SK-N-SH (cell line): Measurements from ENCODE around the gene PPP1R27. TPM values are rescaled to one million over a fixed set of nuclear protein-coding genes. Genes with fewer than 3 reads are reported as not detected.

Source experiments
- CTCF ChIA-PET: fragments of 300-600, 350-600 bp; formaldehyde crosslinking; extraction: SDS; loops from one replicate; lab custom pipeline; 2021; lab: Yijun Ruan, JAX
- POLR2A ChIA-PET: fragments of 350-600 bp; sonication (Branson Sonifier 250); formaldehyde crosslinking; extraction: SDS; loops from one replicate; lab custom pipeline; 2020; ENCODE audit warnings: antibody characterized with exemption, inconsistent platforms; lab: Yijun Ruan, JAX
- DNase-seq: peaks from one replicate; pipeline ENCODE4 v3.0.0; 2012
- H2AFZ ChIP-seq: fragments of 200-600 bp; sonication (generic); 2 replicates; pipeline ENCODE4 v1.8.1; 2016; ENCODE audit warnings: antibody characterized with exemption, mild to moderate bottlenecking, low read depth
- H3F3A ChIP-seq: fragments of 200-600 bp; sonication (generic); replicated peaks from 2 replicates; pipeline ENCODE3; 2016; ENCODE audit warnings: antibody characterized with exemption, mild to moderate bottlenecking; ENCODE audit not compliant: insufficient read depth
- H3K27ac ChIP-seq, 2 experiments: fragments of 200-500 bp in 1 of 2; fragments of 200-600 bp in 1 of 2; sonication (Bioruptor generic) in 1 of 2; sonication (generic), shearing (Covaris generic) in 1 of 2; 2 replicates each; pipeline versions ENCODE4 v1.5.1 to v1.6.1; 2014 to 2016; ENCODE audit warnings: low read depth in 2 of 2, inconsistent platforms in 1 of 2, low read length in 1 of 2, mild to moderate bottlenecking in 1 of 2, mixed read lengths in 1 of 2
- H3K27me3 ChIP-seq: fragments of 200-600 bp; sonication (generic), shearing (Covaris generic); 2 replicates; pipeline ENCODE4 v1.6.1; 2016; ENCODE audit warnings: mixed run types; ENCODE audit not compliant: insufficient read depth
- H3K36me3 ChIP-seq, 2 experiments: fragments of 200-500 bp in 1 of 2; fragments of 200-600 bp in 1 of 2; sonication (Bioruptor generic) in 1 of 2; sonication (generic) in 1 of 2; replicated peaks in 1 of 2; 2 replicates each; pipeline versions ENCODE3 to v1.5.1; 2014 to 2016; ENCODE audit warnings: low read length in 1 of 2, mild to moderate bottlenecking in 1 of 2; ENCODE audit not compliant: insufficient read depth in 2 of 2, control insufficient read depth in 1 of 2
- H3K4me1 ChIP-seq, 2 experiments: fragments of 200-500 bp in 1 of 2; fragments of 200-600 bp in 1 of 2; sonication (Bioruptor generic) in 1 of 2; sonication (generic), shearing (Covaris generic) in 1 of 2; 2 replicates each; pipeline versions ENCODE4 v1.5.1 to v1.6.1; 2014 to 2016; ENCODE audit warnings: low read depth in 1 of 2, low read length in 1 of 2, mixed run types in 1 of 2; ENCODE audit not compliant: insufficient read depth in 2 of 2, control insufficient read depth in 1 of 2
- H3K4me2 ChIP-seq: fragments of 200-600 bp; sonication (generic), shearing (Covaris generic); 2 replicates; pipeline ENCODE4 v1.6.1; 2017; ENCODE audit warnings: mixed run types
- H3K4me3 ChIP-seq, 2 experiments: fragments of 200-500 bp in 1 of 2; fragments of 200-600 bp in 1 of 2; sonication (Bioruptor generic) in 1 of 2; sonication (generic), shearing (Covaris generic) in 1 of 2; 2 replicates each; pipeline versions ENCODE4 v1.5.1 to v1.8.1; 2014 to 2016; ENCODE audit warnings: low read depth in 2 of 2, inconsistent platforms in 1 of 2, low read length in 1 of 2, mild to moderate bottlenecking in 1 of 2, mixed read lengths in 1 of 2, moderate library complexity in 1 of 2
- H3K79me2 ChIP-seq: fragments of 200-600 bp; sonication (generic); 2 replicates; pipeline ENCODE4 v1.8.1; 2017; ENCODE audit warnings: mild to moderate bottlenecking; ENCODE audit not compliant: insufficient read depth
- H3K9ac ChIP-seq: fragments of 200-600 bp; sonication (generic); 2 replicates; pipeline ENCODE4 v1.6.1; 2017; ENCODE audit warnings: mixed run types
- H3K9me2 ChIP-seq: fragments of 200-600 bp; sonication (generic); 2 replicates; pipeline ENCODE4 v1.6.1; 2017; ENCODE audit warnings: mixed run types
- H3K9me3 ChIP-seq: fragments of 200-600 bp; sonication (generic); 2 replicates; pipeline ENCODE4 v1.6.1; 2017; ENCODE audit warnings: mixed run types, mild to moderate bottlenecking, moderate library complexity
- H4K20me1 ChIP-seq: fragments of 200-600 bp; sonication (generic); 2 replicates; pipeline ENCODE4 v1.6.1; 2017; ENCODE audit warnings: mild to moderate bottlenecking, mixed run types; ENCODE audit not compliant: insufficient read depth
- EZH2phosphoT487 ChIP-seq: fragments of 200-600 bp; sonication (generic); IDR thresholded peaks from 2 replicates; pipeline ENCODE4 v1.6.1; 2017; ENCODE audit warnings: low read depth, mixed run types, mild to moderate bottlenecking, antibody characterized with exemption, moderate library complexity, borderline replicate concordance
- GABPA ChIP-seq: IDR thresholded peaks from 2 replicates; pipeline ENCODE4 v1.4.0; 2012; ENCODE audit warnings: low read depth, mild to moderate bottlenecking
- RAD21 ChIP-seq: IDR thresholded peaks from 2 replicates; pipeline ENCODE4 v1.6.1; 2012; ENCODE audit warnings: mild to moderate bottlenecking, low read length
- RCOR1 ChIP-seq: fragments of 150-350 bp; IDR thresholded peaks from 2 replicates; pipeline ENCODE4 v1.6.1; 2017; ENCODE audit warnings: antibody characterized with exemption, low read length
- SMC3 ChIP-seq: IDR thresholded peaks from 2 replicates; pipeline ENCODE4 v1.6.1; 2012; ENCODE audit warnings: low read depth, low read length, improper control_type of control experiment
- TCF12 ChIP-seq: IDR thresholded peaks from 2 replicates; pipeline ENCODE4 v1.4.0; 2012
- YY1 ChIP-seq: IDR thresholded peaks from 2 replicates; pipeline ENCODE4 v1.4.0; 2012; ENCODE audit warnings: low read depth, mild to moderate bottlenecking
- WGBS: methylation state at CpG from one replicate; pipeline ENCODE4 v1.1.6; 2017; ENCODE audit warnings: low lambda C conversion rate; 5-methylcytosine and 5-hydroxymethylcytosine counted together
- polyA plus RNA-seq, 3 experiments: library from polyadenylated mRNA; depleted of rRNA; stranded (reverse); fragments of >200 nt; gene quantifications; 2 replicates each; pipeline ENCODE4 v1.2.3, GENCODE V29; 2012
- TF ChIP-seq, protein P1 (sequence below): IDR thresholded peaks from 2 replicates; pipeline ENCODE4 v1.6.1; 2012; ENCODE audit warnings: mild to moderate bottlenecking, low read depth, low read length, moderate library complexity
- TF ChIP-seq, protein P2 (sequence below): IDR thresholded peaks from 2 replicates; pipeline ENCODE4 v1.4.0; 2012; ENCODE audit warnings: low read depth

Gene PPP1R27
- polyA plus RNA-seq, 1 of the 3 experiments (the other 2 are of a cell fraction): 0.07 TPM

DNA sequence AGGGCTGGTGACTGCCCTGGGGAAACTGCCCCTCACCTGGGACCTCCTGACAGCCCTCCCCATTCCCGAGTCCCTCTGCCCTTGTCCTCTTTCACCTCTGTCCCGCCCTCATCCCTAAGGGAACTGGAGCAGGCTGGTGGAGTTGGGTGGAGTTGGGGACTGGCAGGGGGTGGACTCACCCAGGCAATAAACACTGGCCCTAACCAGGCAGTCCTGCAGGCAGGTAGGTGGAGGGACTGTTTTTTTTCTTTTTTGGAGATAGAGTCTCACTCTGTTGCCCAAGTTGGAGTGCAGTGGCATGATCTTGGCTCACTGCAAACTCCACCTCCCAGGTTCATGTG is 19.2 kb downstream of the PPP1R27 start (continued):
- TF ChIP-seq, protein P1, sequence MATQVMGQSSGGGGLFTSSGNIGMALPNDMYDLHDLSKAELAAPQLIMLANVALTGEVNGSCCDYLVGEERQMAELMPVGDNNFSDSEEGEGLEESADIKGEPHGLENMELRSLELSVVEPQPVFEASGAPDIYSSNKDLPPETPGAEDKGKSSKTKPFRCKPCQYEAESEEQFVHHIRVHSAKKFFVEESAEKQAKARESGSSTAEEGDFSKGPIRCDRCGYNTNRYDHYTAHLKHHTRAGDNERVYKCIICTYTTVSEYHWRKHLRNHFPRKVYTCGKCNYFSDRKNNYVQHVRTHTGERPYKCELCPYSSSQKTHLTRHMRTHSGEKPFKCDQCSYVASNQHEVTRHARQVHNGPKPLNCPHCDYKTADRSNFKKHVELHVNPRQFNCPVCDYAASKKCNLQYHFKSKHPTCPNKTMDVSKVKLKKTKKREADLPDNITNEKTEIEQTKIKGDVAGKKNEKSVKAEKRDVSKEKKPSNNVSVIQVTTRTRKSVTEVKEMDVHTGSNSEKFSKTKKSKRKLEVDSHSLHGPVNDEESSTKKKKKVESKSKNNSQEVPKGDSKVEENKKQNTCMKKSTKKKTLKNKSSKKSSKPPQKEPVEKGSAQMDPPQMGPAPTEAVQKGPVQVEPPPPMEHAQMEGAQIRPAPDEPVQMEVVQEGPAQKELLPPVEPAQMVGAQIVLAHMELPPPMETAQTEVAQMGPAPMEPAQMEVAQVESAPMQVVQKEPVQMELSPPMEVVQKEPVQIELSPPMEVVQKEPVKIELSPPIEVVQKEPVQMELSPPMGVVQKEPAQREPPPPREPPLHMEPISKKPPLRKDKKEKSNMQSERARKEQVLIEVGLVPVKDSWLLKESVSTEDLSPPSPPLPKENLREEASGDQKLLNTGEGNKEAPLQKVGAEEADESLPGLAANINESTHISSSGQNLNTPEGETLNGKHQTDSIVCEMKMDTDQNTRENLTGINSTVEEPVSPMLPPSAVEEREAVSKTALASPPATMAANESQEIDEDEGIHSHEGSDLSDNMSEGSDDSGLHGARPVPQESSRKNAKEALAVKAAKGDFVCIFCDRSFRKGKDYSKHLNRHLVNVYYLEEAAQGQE: no peak
- no peak for TF ChIP-seq EZH2phosphoT487
- TF ChIP-seq SMC3: no peak
- no peak for TF ChIP-seq TCF12
- no peak for TF ChIP-seq YY1
- no peak for TF ChIP-seq RCOR1

DNA sequence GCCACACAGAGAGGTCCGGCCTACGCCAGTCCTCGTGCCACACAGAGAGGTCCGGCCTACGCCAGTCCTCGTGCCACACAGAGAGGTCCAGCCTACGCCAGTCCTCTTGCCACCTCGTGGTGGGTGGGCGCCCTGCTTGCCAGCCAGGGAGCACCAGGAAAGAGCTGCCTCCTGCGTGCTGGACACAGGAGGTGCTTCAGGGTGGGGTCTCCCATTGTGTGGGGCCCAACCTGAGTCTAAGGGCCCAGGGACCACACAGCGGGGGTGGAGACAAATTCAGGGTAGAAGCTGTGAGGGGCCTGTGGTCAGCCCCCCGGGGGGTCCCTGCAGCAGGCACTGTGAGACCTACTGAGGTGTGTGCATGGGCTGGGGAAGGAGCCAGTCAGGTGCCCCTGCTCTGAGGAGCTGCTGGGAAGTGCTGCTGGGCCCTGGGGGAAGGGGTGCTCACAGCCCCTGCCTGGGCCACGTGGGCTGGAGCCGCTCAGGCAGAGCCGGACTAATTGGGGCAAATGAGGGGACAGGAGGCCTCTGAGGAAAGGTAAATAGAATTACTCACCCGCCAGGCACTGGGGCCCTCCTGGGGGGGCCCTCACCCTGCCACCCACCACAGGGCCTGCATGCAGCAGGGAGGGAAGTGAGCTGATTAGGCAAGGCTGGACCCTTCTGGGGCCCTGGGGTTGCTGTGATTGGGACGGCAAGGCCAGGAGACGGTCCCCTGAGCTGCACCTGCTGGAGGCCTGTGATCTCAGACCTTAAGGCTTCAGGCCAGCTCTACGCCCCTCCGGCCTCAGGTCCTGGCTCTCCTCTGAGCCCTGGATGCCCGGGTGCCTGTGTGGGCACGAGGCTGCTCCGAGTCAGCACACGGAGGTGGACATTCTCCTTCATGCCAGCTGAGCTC is 19.9 kb downstream of the PPP1R27 start:
- Histone ChIP-seq H3K36me3 (no peaks in the 10 kb centered on the region), H4K20me1 (no peaks in the 10 kb centered on the region), H3K27ac (no peak overlapping the region), H3K4me2 (no peak overlapping the region), H3K4me3 (no peak overlapping the region), H3K27me3 (peaks cover 11% of the 10 kb centered on the region), H3K9me2 (no peaks in the 10 kb centered on the region), H3F3A (no peaks in the 10 kb centered on the region), H3K4me1 (peaks cover 0 to 30% of the 10 kb centered on the region in 2 experiments; a peak in 1 of 4 replicates), H3K9me3 (no peaks in the 10 kb centered on the region), H3K79me2 (no peaks in the 10 kb centered on the region), H3K9ac (no peak overlapping the region), H2AFZ (no peak overlapping the region)
- ChIA-PET POLR2A (interaction anchor here (0.8 to 1.9 kb wide), 3 partner anchors 9 to 46 kb away, joined by 3 to 6 read pairs (median 3); partner anchors contain the start of genes MCRIP1 and P4HB), CTCF (interaction anchor here (0.6 to 1.7 kb wide), 8 partner anchors 9 to 223 kb away, joined by 3 to 6 read pairs (median 3); partner anchors contain the start of gene DCXR)
- no peak for DNase-seq
- 69% methylated on average over 14 of the region's 24 CpGs for WGBS
- TF ChIP-seq GABPA (no peak), TCF12 (no peak), RAD21 (no peak)
- TF ChIP-seq, protein P2, sequence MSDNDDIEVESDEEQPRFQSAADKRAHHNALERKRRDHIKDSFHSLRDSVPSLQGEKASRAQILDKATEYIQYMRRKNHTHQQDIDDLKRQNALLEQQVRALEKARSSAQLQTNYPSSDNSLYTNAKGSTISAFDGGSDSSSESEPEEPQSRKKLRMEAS: no peak
